ENCODE results near the gene KIAA0753. TPM values are rescaled to one million over a fixed set of nuclear protein-coding genes. Genes with fewer than 3 reads are reported as not detected.

Gene KIAA0753
- total and polyA plus RNA-seq, 2 of the 13 experiments (the other 11 are each of a cell fraction or from before 2014, with no cell fraction given) = 5.2 to 9.1 TPM

GRCh38 chr17:6580625-6581024 lies 59.9 kb downstream of the KIAA0753 start:
- Histone ChIP-seq H3K36me3 (replicated peaks in 1 of 2; ENCODE audit: control insufficient read depth in 1 of 2, insufficient read depth in 2 of 2, low read length in 2 of 2) (peaks cover 10 to 40% of the 10 kb centered on the region in 2 experiments; a peak in 4 of 5 replicates), H4K20me1 (ENCODE audit: insufficient read depth, low read length) (no peaks in the 10 kb centered on the region), H3K4me3 (replicated peaks in 1 of 3; ENCODE audit: insufficient read depth in 1 of 3, low read depth in 2 of 3, low read length in 3 of 3) (no peak overlapping the region), H3K9me3 (ENCODE audit: low read length) (no peaks in the 10 kb centered on the region), H3K9ac (ENCODE audit: insufficient read depth, low read depth, low read length) (no peak overlapping the region), H3K27ac (ENCODE audit: extremely low read length, insufficient read depth, low read length) (no peak overlapping the region), H3K4me2 (ENCODE audit: low read depth, low read length) (no peak overlapping the region), H3K79me2 (ENCODE audit: insufficient read depth, low read length) (no peaks in the 10 kb centered on the region), H3K4me1 (ENCODE audit: insufficient read depth, low read length) (no peaks in the 10 kb centered on the region), H3K27me3 (ENCODE audit: control insufficient read depth in 1 of 2, insufficient read depth in 2 of 2, low read length in 2 of 2) (no peaks in the 10 kb centered on the region), H2AFZ (ENCODE audit: low read length) (no peak overlapping the region)
- intact Hi-C loops (cut with micrococcal nuclease; ENCODE audit: unreplicated experiment) (no loop called here), in situ Hi-C loops (cut with HindIII; ENCODE audit: extremely low pct_ligation_motif_present, low pct_unique_long_range_greater_than_20kb) (no loop called here)
- FAIRE-seq = no peak
- CTCF ChIA-PET (ENCODE audit: low intra/inter-chr PET ratio, low total read pairs) = no interaction called here
- POLR2A ChIA-PET = no interaction called here
- no peak for DNase-seq (ENCODE audit: low spot score)
- no TSS peak for BruUV-seq (replicated peaks)
- ATAC-seq = no peak
- WGBS (ENCODE audit: low lambda C conversion rate) = 68% methylated on average over 9 of the region's 9 CpGs
- no peak for TF ChIP-seq CC2D1A (CRISPR knock-in tag; IDR thresholded peaks at IDR 0.05)
- TF ChIP-seq TBX2 (CRISPR knock-in tag; IDR thresholded peaks at IDR 0.05; ENCODE audit: borderline replicate concordance) = no peak
- TF ChIP-seq ZNF770 (CRISPR knock-in tag; IDR thresholded peaks at IDR 0.05) = no peak
- no peak for TF ChIP-seq ZSCAN5A (CRISPR knock-in tag; IDR thresholded peaks at IDR 0.05; ENCODE audit: borderline replicate concordance)
- no peak for TF ChIP-seq ZNF503 (CRISPR knock-in tag; IDR thresholded peaks at IDR 0.05)
- TF ChIP-seq MIER3 (CRISPR knock-in tag; IDR thresholded peaks at IDR 0.05; ENCODE audit: borderline replicate concordance) = no peak
- no peak for TF ChIP-seq KMT2B (CRISPR knock-in tag; IDR thresholded peaks at IDR 0.05)
- TF ChIP-seq NCOA5 (CRISPR knock-in tag; IDR thresholded peaks at IDR 0.05) = no peak
- TF ChIP-seq ZNF549 (CRISPR knock-in tag; IDR thresholded peaks at IDR 0.05) = no peak
- no peak for TF ChIP-seq ZNF562 (CRISPR knock-in tag; IDR thresholded peaks at IDR 0.05; ENCODE audit: borderline replicate concordance)
- no peak for TF ChIP-seq PREB (CRISPR knock-in tag; IDR thresholded peaks at IDR 0.05)
- TF ChIP-seq MED13 (CRISPR knock-in tag; IDR thresholded peaks at IDR 0.05) = no peak
- no peak for TF ChIP-seq TP53 (CRISPR knock-in tag; conservative IDR thresholded peaks at IDR 0.05)
- no peak for TF ChIP-seq PRMT3 (CRISPR knock-in tag; IDR thresholded peaks at IDR 0.05; ENCODE audit: borderline replicate concordance, low read depth)
